Renal cortex interstitium (tissue), 11 donors: ENCODE data around the gene HS3ST3B1. TPM values are rescaled to one million over a fixed set of nuclear protein-coding genes. Genes with fewer than 3 reads are reported as not detected.

Experiments
- DNase-seq, 11 donors: peaks; one replicate each; pipeline ENCODE4 v3.0.0-alpha.2; 2013; ENCODE audit warnings: low read depth in 9 of 11, low spot score in 4 of 11; ENCODE audit errors: extremely low read depth in 1 of 11
- polyA plus RNA-seq, 3 donors: library from polyadenylated mRNA; unstranded; fragments of 120-200 nt; gene quantifications; one replicate each; pipeline ENCODE4 v1.2.1, GENCODE V29; 2013; ENCODE audit not compliant: insufficient read length in 3 of 3

Gene HS3ST3B1
- polyA plus RNA-seq, 3 donors: 24.1 to 29.7 (median 25.7) TPM

GRCh38 chr17:14334276-14334840 is 33.5 kb downstream of the HS3ST3B1 start:
- DNase-seq: no peak

GRCh38 chr17:14334919-14335318 is 34.0 kb downstream of the HS3ST3B1 start:
- no peak for DNase-seq

- DNase-seq: no peak
Measured at GRCh38 chr17:14336418-14336817, 35.5 kb downstream of the HS3ST3B1 start.

- no peak for DNase-seq
Measured at GRCh38 chr17:14337596-14338079, 36.8 kb downstream of the HS3ST3B1 start.

GRCh38 chr17:14340857-14341754 is 40.2 kb downstream of the HS3ST3B1 start:
- no peak for DNase-seq

GRCh38 chr17:14341866-14342265 is 41.0 kb downstream of the HS3ST3B1 start:
- no peak for DNase-seq

- no peak for DNase-seq
Measured at GRCh38 chr17:14346801-14347200, 45.9 kb downstream of the HS3ST3B1 start.

- no peak for DNase-seq
Measured at GRCh38 chr17:14351493-14351892, 50.6 kb downstream of the HS3ST3B1 start.

GRCh38 chr17:14352136-14352535 is 51.3 kb downstream of the HS3ST3B1 start:
- no peak for DNase-seq

- DNase-seq: no peak
Measured at GRCh38 chr17:14353861-14354474, 53.1 kb downstream of the HS3ST3B1 start.

- no peak for DNase-seq
Measured at GRCh38 chr17:14354807-14355206, 53.9 kb downstream of the HS3ST3B1 start.

- no peak for DNase-seq
Measured at GRCh38 chr17:14355556-14355955, 54.7 kb downstream of the HS3ST3B1 start.

- no peak for DNase-seq
Measured at GRCh38 chr17:14359163-14360020, 58.5 kb downstream of the HS3ST3B1 start.

GRCh38 chr17:14360856-14361255 is 60.0 kb downstream of the HS3ST3B1 start:
- no peak for DNase-seq

GRCh38 chr17:14361470-14361869 is 60.6 kb downstream of the HS3ST3B1 start:
- no peak for DNase-seq

GRCh38 chr17:14361945-14362508 is 61.1 kb downstream of the HS3ST3B1 start:
- no peak for DNase-seq

GRCh38 chr17:14366199-14366598 is 65.3 kb downstream of the HS3ST3B1 start:
- DNase-seq: no peak

- no peak for DNase-seq
Measured at GRCh38 chr17:14372461-14372860, 71.6 kb downstream of the HS3ST3B1 start.
